Measurements from ENCODE around the gene WDR81. TPM values are rescaled to one million over a fixed set of nuclear protein-coding genes. Genes with fewer than 3 reads are reported as not detected.

Gene WDR81
- total RNA-seq, 1 experiment from 2014 or later, result 17.4 TPM

DNA sequence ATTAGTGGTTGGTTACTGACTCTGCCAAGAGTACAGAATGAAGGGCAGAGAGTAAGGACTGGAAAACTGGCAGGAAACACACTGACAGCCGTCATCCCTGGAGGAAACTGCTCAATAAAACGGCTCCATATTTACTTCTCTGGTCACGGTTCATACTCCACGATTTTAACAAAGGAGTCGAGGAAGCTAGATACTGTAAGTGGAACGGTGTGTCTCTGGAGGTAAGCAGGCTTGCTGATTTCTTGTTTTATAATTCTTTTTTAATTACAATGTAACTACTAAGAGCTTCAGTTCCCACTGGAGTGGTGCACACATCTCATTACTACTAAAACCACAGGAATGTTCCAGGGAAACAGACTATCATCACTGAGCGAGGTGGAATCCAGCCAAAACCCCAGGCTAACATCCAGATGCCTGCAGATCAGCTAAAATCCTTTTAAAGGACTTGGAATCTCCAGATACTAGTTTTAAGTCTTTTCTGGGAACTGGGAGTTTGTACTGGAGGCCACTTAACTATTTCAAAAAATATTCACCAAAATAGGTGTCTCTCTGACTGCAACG is 55.1 kb downstream of the WDR81 start:
- TF ChIP-seq, protein P1, sequence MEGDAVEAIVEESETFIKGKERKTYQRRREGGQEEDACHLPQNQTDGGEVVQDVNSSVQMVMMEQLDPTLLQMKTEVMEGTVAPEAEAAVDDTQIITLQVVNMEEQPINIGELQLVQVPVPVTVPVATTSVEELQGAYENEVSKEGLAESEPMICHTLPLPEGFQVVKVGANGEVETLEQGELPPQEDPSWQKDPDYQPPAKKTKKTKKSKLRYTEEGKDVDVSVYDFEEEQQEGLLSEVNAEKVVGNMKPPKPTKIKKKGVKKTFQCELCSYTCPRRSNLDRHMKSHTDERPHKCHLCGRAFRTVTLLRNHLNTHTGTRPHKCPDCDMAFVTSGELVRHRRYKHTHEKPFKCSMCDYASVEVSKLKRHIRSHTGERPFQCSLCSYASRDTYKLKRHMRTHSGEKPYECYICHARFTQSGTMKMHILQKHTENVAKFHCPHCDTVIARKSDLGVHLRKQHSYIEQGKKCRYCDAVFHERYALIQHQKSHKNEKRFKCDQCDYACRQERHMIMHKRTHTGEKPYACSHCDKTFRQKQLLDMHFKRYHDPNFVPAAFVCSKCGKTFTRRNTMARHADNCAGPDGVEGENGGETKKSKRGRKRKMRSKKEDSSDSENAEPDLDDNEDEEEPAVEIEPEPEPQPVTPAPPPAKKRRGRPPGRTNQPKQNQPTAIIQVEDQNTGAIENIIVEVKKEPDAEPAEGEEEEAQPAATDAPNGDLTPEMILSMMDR (IDR thresholded peaks at IDR 0.05; ENCODE audit: unreplicated experiment), result no peak
- Mint-ChIP-seq H3K27me3 (ENCODE audit: insufficient read depth, unreplicated experiment) (no peaks in the 10 kb centered on the region), H3K9me3 (ENCODE audit: unreplicated experiment) (no peaks in the 10 kb centered on the region), H3K27ac (ENCODE audit: low read depth, unreplicated experiment) (peak overlapping the region; percentile 83), H3K4me1 (ENCODE audit: insufficient read depth, unreplicated experiment) (peaks cover 13% of the 10 kb centered on the region), H3K4me3 (ENCODE audit: unreplicated experiment) (peak overlapping the region; percentile 49), H3K36me3 (ENCODE audit: insufficient read depth, unreplicated experiment) (peaks cover 30% of the 10 kb centered on the region)
- DNase-seq (ENCODE audit: unreplicated experiment), result peak; percentile 88
- ChIA-PET POLR2A (interaction anchor here (0.8 to 3.0 kb wide), 19 partner anchors 8 to 245 kb away, joined by 3 to 45 read pairs (median 5); partner anchors contain the start of genes RPA1, RTN4RL1 and SMYD4), CTCF (interaction anchor here (0.5 to 14.6 kb wide), 4 partner anchors 11 to 146 kb away, joined by 3 to 211 read pairs (median 5); partner anchors contain the start of gene WDR81)
- intact Hi-C loops (cut with micrococcal nuclease), result no loop called here
- BruUV-seq (replicated peaks), result TSS peak; percentile 23

DNA sequence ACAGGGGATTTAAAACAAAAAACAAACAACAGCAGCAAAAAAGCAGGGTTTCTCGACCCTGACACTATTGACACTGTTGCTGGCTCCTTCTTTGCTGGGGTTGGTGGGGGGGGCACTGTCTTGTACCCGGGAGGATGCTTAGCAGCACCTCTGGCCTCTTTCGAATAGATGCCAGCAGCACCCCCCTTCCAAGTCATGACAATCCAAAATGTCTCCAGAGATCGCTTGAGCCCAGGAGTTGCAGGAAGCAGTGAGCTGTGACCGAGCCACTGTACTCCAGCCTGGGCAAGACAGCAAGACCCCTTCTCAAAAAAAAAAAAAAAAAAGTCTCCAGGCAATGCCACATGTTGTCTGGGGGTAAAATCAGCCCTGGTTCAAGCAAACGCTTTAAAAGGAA is 57.7 kb downstream of the WDR81 start:
- TF ChIP-seq, protein P1 (IDR thresholded peaks at IDR 0.05; ENCODE audit: unreplicated experiment), result no peak
- H3K27ac Mint-ChIP-seq (ENCODE audit: low read depth, unreplicated experiment), result no peak overlapping the region
- H3K4me1 Mint-ChIP-seq (ENCODE audit: insufficient read depth, unreplicated experiment), result peaks cover 21% of the 10 kb centered on the region
- no peak for DNase-seq (ENCODE audit: unreplicated experiment)
- BruUV-seq (replicated peaks), result no TSS peak
- H3K9me3 Mint-ChIP-seq (ENCODE audit: unreplicated experiment), result no peaks in the 10 kb centered on the region
- CTCF ChIA-PET, result interaction anchor here (0.6 to 14.6 kb wide), 8 partner anchors 9 to 289 kb away, joined by 3 to 211 read pairs (median 3); partner anchors contain the start of gene WDR81
- H3K4me3 Mint-ChIP-seq (ENCODE audit: unreplicated experiment), result no peak overlapping the region
- POLR2A ChIA-PET, result interaction anchor here (0.6 to 1.0 kb wide), 8 partner anchors 8 to 66 kb away, joined by 3 to 5 read pairs (median 3); partner anchors contain the start of gene WDR81
- H3K27me3 Mint-ChIP-seq (ENCODE audit: insufficient read depth, unreplicated experiment), result no peaks in the 10 kb centered on the region
- intact Hi-C loops (cut with micrococcal nuclease), result no loop called here
- H3K36me3 Mint-ChIP-seq (ENCODE audit: insufficient read depth, unreplicated experiment), result peaks cover 46% of the 10 kb centered on the region

DNA sequence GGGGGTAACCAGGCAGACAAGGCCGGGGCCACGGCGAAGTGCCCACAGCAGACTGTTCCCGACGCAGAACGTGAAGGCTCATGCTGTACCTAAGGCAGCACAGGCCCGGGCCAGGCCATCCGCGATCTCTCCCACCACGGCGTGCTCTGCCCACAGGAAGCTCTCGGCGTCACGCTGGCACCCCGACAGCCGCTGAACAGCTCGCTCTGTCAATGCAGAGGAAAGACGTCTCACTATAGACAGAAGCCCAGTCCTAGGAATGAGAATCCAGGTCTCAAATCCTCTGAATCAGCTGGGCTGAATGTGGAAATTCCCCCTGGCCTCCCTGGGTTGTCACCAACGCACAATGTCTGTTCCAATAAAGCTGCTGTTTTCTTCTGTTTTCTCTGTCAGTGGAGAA is 58.8 kb downstream of the WDR81 start:
- H3K27ac Mint-ChIP-seq (ENCODE audit: low read depth, unreplicated experiment), result peak overlapping the region; percentile 79
- ChIA-PET POLR2A (interaction anchor here (0.6 to 5.3 kb wide), 14 partner anchors 10 to 211 kb away, joined by 3 to 41 read pairs (median 7); partner anchors contain the start of genes RPA1, SMYD4 and WDR81), CTCF (interaction anchor here (0.6 to 14.6 kb wide), 19 partner anchors 10 to 209 kb away, joined by 3 to 211 read pairs (median 4); partner anchors contain the start of genes SERPINF1 and WDR81)
- TF ChIP-seq, protein P1 (IDR thresholded peaks at IDR 0.05; ENCODE audit: unreplicated experiment), result no peak
- H3K36me3 Mint-ChIP-seq (ENCODE audit: insufficient read depth, unreplicated experiment), result peaks cover 46% of the 10 kb centered on the region
- intact Hi-C loops (cut with micrococcal nuclease), result no loop called here
- BruUV-seq (replicated peaks), result no TSS peak
- H3K9me3 Mint-ChIP-seq (ENCODE audit: unreplicated experiment), result no peaks in the 10 kb centered on the region
- H3K4me1 Mint-ChIP-seq (ENCODE audit: insufficient read depth, unreplicated experiment), result peaks cover 28% of the 10 kb centered on the region
- no peak for DNase-seq (ENCODE audit: unreplicated experiment)
- no peaks in the 10 kb centered on the region for H3K27me3 Mint-ChIP-seq (ENCODE audit: insufficient read depth, unreplicated experiment)
- H3K4me3 Mint-ChIP-seq (ENCODE audit: unreplicated experiment), result no peak overlapping the region

DNA sequence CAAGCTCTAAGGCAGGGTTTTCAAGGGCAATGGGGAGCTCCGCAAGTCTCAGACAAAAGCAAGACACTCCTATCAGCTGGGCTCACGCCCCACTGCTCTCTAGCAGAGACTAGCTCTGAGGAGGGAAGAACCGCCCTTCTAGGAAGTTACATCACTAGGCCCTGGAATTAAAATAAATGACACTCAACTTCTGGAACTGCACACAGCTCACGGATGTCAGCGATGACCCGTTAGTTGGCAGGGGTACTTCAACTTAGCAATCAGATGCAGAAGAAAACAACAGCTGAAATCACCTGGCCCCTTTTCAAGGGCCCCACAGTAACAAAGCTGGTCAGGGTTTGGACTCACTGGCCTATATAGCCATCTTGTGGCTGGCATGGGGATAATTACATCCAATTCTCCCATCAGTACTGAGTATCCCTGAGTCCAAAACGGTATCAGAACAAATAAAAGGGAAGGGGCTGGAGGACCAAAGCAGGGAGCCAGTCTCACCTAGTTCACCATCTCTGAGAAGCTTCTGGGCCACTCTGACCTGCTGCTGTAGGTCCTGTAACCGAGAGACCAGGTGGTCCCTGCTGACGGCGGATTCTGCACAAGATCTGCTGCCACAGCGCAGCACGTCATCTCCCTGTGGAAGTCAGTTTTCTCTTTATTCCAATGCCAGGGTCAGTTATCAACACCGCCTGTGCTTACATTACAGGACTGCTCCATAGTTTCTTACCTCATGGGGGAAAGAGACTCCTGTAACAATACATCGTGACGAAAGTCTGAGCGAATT is 59.5 kb downstream of the WDR81 start:
- no peaks in the 10 kb centered on the region for H3K27me3 Mint-ChIP-seq (ENCODE audit: insufficient read depth, unreplicated experiment)
- DNase-seq (ENCODE audit: unreplicated experiment), result peak; percentile 62
- ChIA-PET CTCF (interaction anchor here (0.6 to 14.6 kb wide), 20 partner anchors 9 to 210 kb away, joined by 3 to 211 read pairs (median 4); partner anchors contain the start of genes SERPINF1 and WDR81), POLR2A (interaction anchor here (0.6 to 5.3 kb wide), 15 partner anchors 9 to 210 kb away, joined by 3 to 41 read pairs (median 7); partner anchors contain the start of genes RPA1, SMYD4 and WDR81)
- peak overlapping the region; percentile 79 for H3K27ac Mint-ChIP-seq (ENCODE audit: low read depth, unreplicated experiment)
- H3K36me3 Mint-ChIP-seq (ENCODE audit: insufficient read depth, unreplicated experiment), result peaks cover 46% of the 10 kb centered on the region
- no peaks in the 10 kb centered on the region for H3K9me3 Mint-ChIP-seq (ENCODE audit: unreplicated experiment)
- H3K4me3 Mint-ChIP-seq (ENCODE audit: unreplicated experiment), result no peak overlapping the region
- no TSS peak for BruUV-seq (replicated peaks)
- intact Hi-C loops (cut with micrococcal nuclease), result loop anchor here (1.0 to 2.0 kb wide), 3 partner anchors 53 to 115 kb away; no protein-coding TSS in a partner anchor
- TF ChIP-seq, protein P1 (IDR thresholded peaks at IDR 0.05; ENCODE audit: unreplicated experiment), result peak; percentile 74
- H3K4me1 Mint-ChIP-seq (ENCODE audit: insufficient read depth, unreplicated experiment), result peaks cover 28% of the 10 kb centered on the region
